GM21576 (cell line): Measurements from ENCODE around the gene TMPRSS11E.
A peak's percentile ranks its signal among the peaks of the same experiment; 100 is the strongest.
"Not testable (repeated sequence)": the region's sequence is repeated elsewhere in the genome, so short reads cannot be mapped to it uniquely, and the experiment has no call there.

Experiments
- ATAC-seq: cut with Tn5 transposase; IDR thresholded peaks from one replicate; pipeline ENCODE4 v1.9.1; 2021; ENCODE audit warnings: mild to moderate bottlenecking, moderate library complexity; ENCODE audit not compliant: unreplicated experiment

TMPRSS11E gene

GRCh38 chr4:68447201-68447600 lies at the start of gene TMPRSS11E:
TMPRSS11E (plus strand) TSS chr4:68447463; CDS start chr4:68447513, 50 bp downstream.
- ATAC-seq, result no peak

- ATAC-seq, result no peak
These were observed 48.0 kb upstream of the TMPRSS11E start for GRCh38 chr4:68399306-68399705.

GRCh38 chr4:68401231-68401630 lies 46.0 kb upstream of the TMPRSS11E start:
- no peak for ATAC-seq

GRCh38 chr4:68404153-68404552 lies 43.1 kb upstream of the TMPRSS11E start:
- ATAC-seq, result no peak

- ATAC-seq, result not testable (repeated sequence)
These were observed 41.4 kb upstream of the TMPRSS11E start for GRCh38 chr4:68405718-68406478.

GRCh38 chr4:68406479-68406859 lies 40.8 kb upstream of the TMPRSS11E start:
- no peak for ATAC-seq

GRCh38 chr4:68407015-68407867 lies 40.0 kb upstream of the TMPRSS11E start:
- ATAC-seq, result not testable (repeated sequence)

GRCh38 chr4:68407868-68408190 lies 39.4 kb upstream of the TMPRSS11E start:
- ATAC-seq, result no peak

GRCh38 chr4:68410149-68410548 lies 37.1 kb upstream of the TMPRSS11E start:
- ATAC-seq, result no peak

- no peak for ATAC-seq
These were observed 36.6 kb upstream of the TMPRSS11E start for GRCh38 chr4:68410643-68411042.

GRCh38 chr4:68412031-68412430 lies 35.2 kb upstream of the TMPRSS11E start:
- not testable (repeated sequence) for ATAC-seq

GRCh38 chr4:68416591-68416990 lies 30.7 kb upstream of the TMPRSS11E start:
- no peak for ATAC-seq

- ATAC-seq, result no peak
These were observed 20.7 kb upstream of the TMPRSS11E start for GRCh38 chr4:68426516-68426915.

- no peak for ATAC-seq
These were observed 16.9 kb upstream of the TMPRSS11E start for GRCh38 chr4:68430337-68430736.

GRCh38 chr4:68432320-68432719 lies 14.9 kb upstream of the TMPRSS11E start:
- ATAC-seq, result no peak

- no peak for ATAC-seq
These were observed 13.7 kb upstream of the TMPRSS11E start for GRCh38 chr4:68433582-68433981.

- ATAC-seq, result no peak
These were observed 13.0 kb upstream of the TMPRSS11E start for GRCh38 chr4:68434277-68434676.

- ATAC-seq, result no peak
These were observed 12.4 kb upstream of the TMPRSS11E start for GRCh38 chr4:68434836-68435235.

- no peak for ATAC-seq
These were observed 2.2 kb upstream of the TMPRSS11E start for GRCh38 chr4:68445111-68445510.

- peak; percentile 87 for ATAC-seq
These were observed 4.3 kb downstream of the TMPRSS11E start for GRCh38 chr4:68451246-68452211.

- no peak for ATAC-seq
These were observed 12.8 kb downstream of the TMPRSS11E start for GRCh38 chr4:68460085-68460484.
